IPS-20b (cell line): ENCODE measurements around the gene SPTA1.

ENCODE experiments used
- H3K27ac ChIP-seq: one replicate; pipeline ENCODE4 v1.5.1; 2013; ENCODE audit warnings: low read length
- H3K27me3 ChIP-seq: 2 replicates; pipeline ENCODE4 v1.6.1; 2013; ENCODE audit warnings: mild to moderate bottlenecking, low read length, inconsistent platforms; ENCODE audit not compliant: insufficient read depth
- H3K36me3 ChIP-seq: 2 replicates; pipeline ENCODE4 v1.6.1; 2013; ENCODE audit warnings: low read depth, mild to moderate bottlenecking, inconsistent platforms, low read length, moderate library complexity; ENCODE audit not compliant: insufficient read depth
- H3K4me1 ChIP-seq: 2 replicates; pipeline ENCODE4 v1.6.1; 2013; ENCODE audit warnings: mild to moderate bottlenecking, control low read depth, inconsistent platforms, low read length, moderate library complexity; ENCODE audit not compliant: insufficient read depth
- H3K4me3 ChIP-seq: 2 replicates; pipeline ENCODE4 v1.5.1; 2013; ENCODE audit warnings: mild to moderate bottlenecking, low read length, inconsistent platforms
- H3K9ac ChIP-seq: 2 replicates; pipeline ENCODE4 v1.6.1; 2013; ENCODE audit warnings: low read depth, mild to moderate bottlenecking, inconsistent platforms, low read length, moderate library complexity
- H3K9me3 ChIP-seq: 2 replicates; pipeline ENCODE4 v1.6.1; 2013; ENCODE audit warnings: mild to moderate bottlenecking, low read depth, low read length, inconsistent platforms; ENCODE audit not compliant: insufficient read depth

Gene SPTA1

DNA sequence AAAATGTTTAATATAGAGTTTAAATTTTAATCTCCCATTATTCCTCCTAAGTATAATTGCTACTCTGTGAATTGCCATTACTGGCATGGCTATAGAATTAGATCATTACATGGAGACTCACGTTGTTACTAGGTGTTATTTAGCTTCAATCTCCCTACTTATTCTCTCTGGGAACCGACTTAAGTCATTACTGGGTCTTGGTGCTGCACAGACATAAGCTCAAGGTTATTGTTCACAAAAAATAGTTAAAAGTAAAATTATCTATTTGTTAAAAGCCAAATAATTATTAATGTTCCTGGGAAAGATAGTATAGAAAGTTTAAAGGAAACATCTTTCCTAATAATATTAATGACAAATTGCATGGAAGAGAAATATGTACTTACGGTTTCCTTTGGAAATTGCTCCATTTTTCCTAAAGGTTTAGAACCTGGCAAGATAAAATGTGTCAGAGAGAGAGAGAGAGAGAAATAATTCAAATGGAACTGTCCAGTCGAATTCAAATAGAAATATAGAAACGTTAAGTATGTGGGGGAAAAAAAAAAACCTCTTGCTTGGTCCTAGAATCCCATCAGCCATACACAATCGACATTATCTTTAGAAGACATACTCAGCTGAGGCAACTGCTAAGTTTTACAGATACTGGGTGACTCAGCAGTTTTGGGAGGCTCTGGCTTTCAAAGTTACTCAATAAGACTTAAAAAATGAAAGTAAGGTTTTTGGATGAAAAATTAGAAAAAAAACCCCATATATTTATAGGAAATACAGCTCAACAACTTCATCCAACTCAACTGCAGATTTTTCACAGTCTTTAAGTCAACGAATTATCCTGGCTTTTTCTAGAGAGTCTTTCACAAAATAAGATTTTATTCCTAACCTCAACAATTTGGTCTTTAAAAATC is at the start of gene SPTA1:
SPTA1 (minus strand) TSS at position 605 of the 899 bp plus-strand sequence; CDS start at position 407, 198 bp downstream.
- H3K27me3 ChIP-seq = no peaks in the 10 kb centered on the region
- H3K9ac ChIP-seq = no peak within 1 kb of the TSS
- no peaks in the 10 kb centered on the region for H3K9me3 ChIP-seq
- H3K36me3 ChIP-seq = no peaks in the 10 kb centered on the region
- no peaks in the 10 kb centered on the region for H3K4me1 ChIP-seq
- no peak within 1 kb of the TSS for H3K27ac ChIP-seq
- H3K4me3 ChIP-seq = no peak within 1 kb of the TSS

DNA sequence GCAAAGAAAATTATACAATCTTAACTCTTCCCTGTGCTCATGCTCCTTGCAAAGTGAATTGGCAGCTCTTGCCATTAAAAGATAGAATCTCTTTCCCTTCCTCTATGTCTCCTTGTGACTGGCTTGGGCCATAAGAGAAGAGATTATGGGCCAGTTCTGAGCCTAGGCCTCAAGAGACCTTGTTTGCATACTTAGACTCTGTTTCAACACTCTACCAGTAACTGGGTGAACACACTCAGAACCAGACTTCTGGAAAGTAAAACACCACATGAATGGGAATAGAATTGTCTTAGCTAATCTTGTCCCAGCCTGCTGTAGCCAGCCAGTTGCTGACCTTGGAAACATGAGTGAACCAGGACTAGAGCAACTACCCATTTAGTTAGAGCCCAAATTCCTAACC is 49.3 kb upstream of the SPTA1 start:
- Histone ChIP-seq H3K27ac (no peak overlapping the region), H3K36me3 (no peaks in the 10 kb centered on the region), H3K27me3 (no peaks in the 10 kb centered on the region), H3K9ac (no peak overlapping the region), H3K4me3 (no peak overlapping the region), H3K9me3 (no peaks in the 10 kb centered on the region), H3K4me1 (no peaks in the 10 kb centered on the region)

GRCh38 chr1:158732524-158732923 is 46.0 kb upstream of the SPTA1 start:
- H3K27me3 ChIP-seq = no peaks in the 10 kb centered on the region

DNA sequence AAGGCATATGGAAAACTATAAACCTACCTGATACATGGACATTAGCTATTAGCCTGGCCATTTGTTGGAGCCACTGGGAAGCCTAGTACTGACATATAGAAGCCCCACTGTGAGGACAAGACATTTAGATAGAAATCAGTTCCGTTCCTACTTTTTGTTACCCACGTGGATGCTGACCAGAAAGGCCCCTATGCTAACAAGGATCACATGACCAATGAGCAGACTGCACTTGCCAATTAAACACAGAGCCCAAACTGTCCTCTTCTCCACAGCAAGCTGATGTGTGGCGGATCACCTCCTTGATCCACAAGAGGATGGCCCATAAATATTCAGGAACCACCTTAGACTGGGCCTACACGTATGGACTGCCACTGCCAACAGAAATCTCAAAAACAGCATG is 45.2 kb upstream of the SPTA1 start:
- Histone ChIP-seq H3K4me3 (no peak overlapping the region), H3K27me3 (no peaks in the 10 kb centered on the region), H3K4me1 (no peaks in the 10 kb centered on the region), H3K27ac (no peak overlapping the region), H3K9me3 (no peaks in the 10 kb centered on the region), H3K9ac (no peak overlapping the region), H3K36me3 (no peaks in the 10 kb centered on the region)

More at GRCh38 chr1:158732524-158732923, 46.0 kb upstream of the SPTA1 start:
- Histone ChIP-seq H3K36me3 (no peaks in the 10 kb centered on the region), H3K27ac (no peak overlapping the region), H3K4me3 (no peak overlapping the region), H3K9me3 (no peaks in the 10 kb centered on the region), H3K9ac (no peak overlapping the region), H3K4me1 (no peaks in the 10 kb centered on the region)

DNA sequence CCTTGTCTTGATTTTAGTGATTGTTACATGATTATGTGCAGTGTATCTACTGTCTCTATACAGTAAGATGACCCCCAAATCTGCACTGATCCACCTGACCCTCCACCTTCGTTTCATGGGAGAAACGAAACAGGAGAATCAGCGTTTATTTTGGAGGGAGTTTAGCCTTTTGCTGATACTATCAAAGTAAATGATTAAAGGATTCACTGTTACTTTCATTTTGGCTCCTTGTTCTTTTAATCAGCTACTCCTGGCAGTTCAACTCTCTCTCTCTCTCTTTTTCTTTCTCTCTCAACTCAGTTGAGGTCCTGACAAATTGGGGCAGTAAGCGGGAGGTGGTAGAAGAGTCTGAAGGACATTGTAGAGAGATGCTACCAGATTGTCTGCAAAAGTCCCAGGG is 43.9 kb upstream of the SPTA1 start:
- H3K36me3 ChIP-seq = no peaks in the 10 kb centered on the region
- no peak overlapping the region for H3K27ac ChIP-seq

DNA sequence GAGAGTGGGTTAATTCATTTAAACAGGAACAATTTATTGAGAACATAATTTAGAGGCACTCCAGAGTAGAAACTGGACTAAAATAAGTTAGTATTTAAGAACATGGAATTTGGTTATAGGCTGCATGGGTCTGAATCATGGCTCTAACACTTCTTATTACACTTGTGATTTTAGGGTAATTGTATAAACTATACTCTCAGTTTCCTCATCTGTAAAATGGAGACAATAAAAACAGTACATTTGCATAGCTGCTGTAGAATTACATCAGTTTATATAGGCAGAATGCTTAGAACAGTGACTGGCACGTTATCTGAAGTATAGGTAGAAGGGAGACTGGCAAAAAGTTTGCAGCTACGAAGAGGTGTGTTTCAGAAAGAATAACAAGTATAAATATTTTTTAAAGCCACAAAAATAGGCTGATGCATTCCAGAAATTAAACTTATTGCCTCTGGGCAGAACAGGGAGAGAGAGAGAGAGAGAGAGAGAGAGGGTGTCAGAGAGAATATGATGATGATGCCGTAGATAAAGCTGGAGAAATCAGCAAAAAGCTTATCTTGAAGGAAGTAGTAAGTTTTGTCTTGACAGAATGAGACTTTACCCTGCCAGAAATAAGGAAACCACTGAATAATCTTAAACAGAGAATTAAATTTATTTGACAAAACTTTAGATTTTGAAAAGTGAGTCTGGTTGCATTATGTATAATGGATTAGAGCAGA is 42.2 kb upstream of the SPTA1 start:
- H3K4me3 ChIP-seq = no peak overlapping the region
- no peak overlapping the region for H3K27ac ChIP-seq
- H3K27me3 ChIP-seq = no peaks in the 10 kb centered on the region
- no peak overlapping the region for H3K9ac ChIP-seq
- H3K9me3 ChIP-seq = no peaks in the 10 kb centered on the region
- H3K36me3 ChIP-seq = no peaks in the 10 kb centered on the region
- H3K4me1 ChIP-seq = no peaks in the 10 kb centered on the region

More for the DNA sequence above, 43.9 kb upstream of the SPTA1 start:
- Histone ChIP-seq H3K9ac (no peak overlapping the region), H3K4me1 (no peaks in the 10 kb centered on the region), H3K9me3 (no peaks in the 10 kb centered on the region), H3K27me3 (no peaks in the 10 kb centered on the region), H3K4me3 (no peak overlapping the region)

GRCh38 chr1:158724442-158724841 is 37.9 kb upstream of the SPTA1 start:
- H3K36me3 ChIP-seq = no peaks in the 10 kb centered on the region
- no peaks in the 10 kb centered on the region for H3K4me1 ChIP-seq
- H3K27ac ChIP-seq = no peak overlapping the region
- no peaks in the 10 kb centered on the region for H3K9me3 ChIP-seq
- no peaks in the 10 kb centered on the region for H3K27me3 ChIP-seq
- H3K9ac ChIP-seq = no peak overlapping the region
- H3K4me3 ChIP-seq = no peak overlapping the region

DNA sequence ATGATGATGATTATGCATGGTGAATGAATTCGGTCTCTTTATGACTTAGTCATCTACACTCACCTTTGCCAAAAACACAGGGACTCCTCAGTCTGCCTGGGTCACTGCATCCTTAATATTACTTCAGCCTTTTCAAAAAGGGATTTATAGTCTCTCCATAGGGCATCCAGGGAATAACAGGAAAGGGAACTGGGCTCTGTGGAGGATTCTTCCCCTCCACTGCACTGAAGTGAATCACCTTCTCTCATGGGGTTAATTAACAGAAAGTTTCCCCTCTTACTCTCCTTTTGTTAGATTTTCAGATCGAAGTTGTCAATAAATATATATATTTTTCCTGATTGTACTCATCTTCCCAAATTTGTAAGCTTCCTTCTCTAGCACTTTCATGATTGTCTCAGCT is 34.1 kb upstream of the SPTA1 start, which contains the start of gene OR6K3:
OR6K3 (minus strand) TSS at position 101 of the 400 bp plus-strand sequence. CDS start 2,605 bp downstream, outside the sequence.
- Histone ChIP-seq H3K4me3 (no peak within 1 kb of the TSS), H3K27me3 (no peaks in the 10 kb centered on the region), H3K27ac (no peak within 1 kb of the TSS), H3K9ac (no peak within 1 kb of the TSS), H3K9me3 (no peaks in the 10 kb centered on the region), H3K4me1 (no peaks in the 10 kb centered on the region), H3K36me3 (no peaks in the 10 kb centered on the region)

DNA sequence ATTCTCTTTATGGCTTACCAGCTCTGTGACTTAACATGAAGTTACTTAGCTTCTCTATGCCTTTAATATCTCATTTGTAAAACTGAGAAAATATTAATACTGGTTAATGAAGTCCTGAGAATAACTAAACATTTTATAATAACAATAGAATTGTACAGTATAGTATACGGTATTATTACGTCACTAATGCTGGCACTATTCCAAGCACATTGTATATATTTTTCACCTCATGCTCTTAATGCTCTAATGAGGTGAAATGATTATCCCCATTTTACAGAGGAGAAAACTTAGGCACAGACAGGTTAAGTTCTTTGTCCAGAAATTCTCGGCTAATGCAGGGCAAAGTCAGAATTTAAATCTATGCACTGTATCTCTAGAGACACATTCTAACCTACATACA is 33.1 kb upstream of the SPTA1 start:
- Histone ChIP-seq H3K36me3 (no peaks in the 10 kb centered on the region), H3K9me3 (no peaks in the 10 kb centered on the region), H3K4me3 (no peak overlapping the region), H3K27me3 (no peaks in the 10 kb centered on the region), H3K9ac (no peak overlapping the region), H3K27ac (no peak overlapping the region), H3K4me1 (no peaks in the 10 kb centered on the region)

- Histone ChIP-seq H3K27ac (no peak overlapping the region), H3K4me3 (no peak overlapping the region), H3K36me3 (no peaks in the 10 kb centered on the region), H3K27me3 (no peaks in the 10 kb centered on the region), H3K9ac (no peak overlapping the region), H3K9me3 (no peaks in the 10 kb centered on the region), H3K4me1 (no peaks in the 10 kb centered on the region)
These were observed 30.8 kb upstream of the SPTA1 start for GRCh38 chr1:158717344-158717743.

DNA sequence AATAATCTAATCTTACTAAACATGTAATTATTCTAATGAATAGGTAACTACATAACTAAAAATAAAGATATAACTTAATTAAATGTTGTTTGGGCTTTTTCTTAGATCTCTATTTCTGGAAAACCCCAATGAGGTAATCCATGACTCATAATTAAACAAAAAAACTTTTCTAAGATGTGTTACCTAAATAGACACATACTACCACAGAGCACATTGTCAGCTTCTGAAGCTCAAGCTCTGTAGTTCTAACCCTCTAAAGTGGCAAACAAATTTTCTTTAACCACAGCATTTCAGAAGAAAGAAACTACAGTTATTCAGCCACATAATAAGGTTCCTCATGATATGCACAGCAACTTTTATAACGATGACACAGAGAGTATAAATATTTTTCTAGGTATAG is 29.8 kb upstream of the SPTA1 start:
- Histone ChIP-seq H3K4me3 (no peak overlapping the region), H3K36me3 (no peaks in the 10 kb centered on the region), H3K27me3 (no peaks in the 10 kb centered on the region), H3K27ac (no peak overlapping the region), H3K9me3 (no peaks in the 10 kb centered on the region), H3K4me1 (no peaks in the 10 kb centered on the region), H3K9ac (no peak overlapping the region)

DNA sequence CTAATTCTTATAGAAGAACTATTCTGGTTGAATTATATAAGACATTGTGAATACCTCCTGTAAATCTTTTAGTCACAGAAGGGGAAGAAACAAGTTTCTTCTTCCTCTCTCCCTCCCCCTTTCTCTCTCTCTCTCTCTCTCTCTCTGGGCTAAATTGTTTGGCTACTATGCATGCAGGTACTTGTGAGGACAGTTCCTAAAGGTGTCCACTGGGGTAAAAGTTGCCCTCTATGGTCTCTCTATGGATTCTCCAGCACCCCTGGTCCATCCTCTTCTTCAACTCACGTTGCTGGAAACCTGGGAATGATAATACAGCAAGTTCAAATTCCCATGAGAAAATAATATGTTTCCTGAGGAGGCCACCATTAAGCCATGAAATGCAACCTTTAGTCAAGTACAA is 28.2 kb upstream of the SPTA1 start:
- Histone ChIP-seq H3K4me3 (no peak overlapping the region), H3K9ac (no peak overlapping the region), H3K27ac (no peak overlapping the region), H3K4me1 (no peaks in the 10 kb centered on the region), H3K27me3 (no peaks in the 10 kb centered on the region), H3K9me3 (no peaks in the 10 kb centered on the region), H3K36me3 (no peaks in the 10 kb centered on the region)
